ELR (cell line): Measurements from ENCODE around the gene DAP.
A peak's percentile ranks its signal among the peaks of the same experiment; 100 is the strongest.
"Not testable (repeated sequence)": the region's sequence is repeated elsewhere in the genome, so short reads cannot be mapped to it uniquely, and the experiment has no call there.

ENCODE experiments used
- DNase-seq: peaks from one replicate; pipeline ENCODE4 v3.0.0-alpha.2; 2015; ENCODE audit warnings: low read depth

Gene DAP

GRCh38 chr5:10761185-10761932 lies at the start of gene DAP:
Gene DAP (minus strand): TSS chr5:10761234. CDS start chr5:10761068, 166 bp downstream.
- peak; percentile 88 for DNase-seq

GRCh38 chr5:10808347-10809226 lies 47.6 kb upstream of the DAP start:
- no peak for DNase-seq

- no peak for DNase-seq
Observed at GRCh38 chr5:10801931-10802666, 41.1 kb upstream of the DAP start.

GRCh38 chr5:10800852-10801251 lies 39.8 kb upstream of the DAP start:
- DNase-seq, result no peak

GRCh38 chr5:10797261-10797660 lies 36.2 kb upstream of the DAP start:
- DNase-seq, result peak; percentile 24

GRCh38 chr5:10793785-10794184 lies 32.8 kb upstream of the DAP start:
- no peak for DNase-seq

- no peak for DNase-seq
Observed at GRCh38 chr5:10792336-10792735, 31.3 kb upstream of the DAP start.

GRCh38 chr5:10789726-10790125 lies 28.7 kb upstream of the DAP start:
- DNase-seq, result peak; percentile 6

GRCh38 chr5:10789021-10789420 lies 28.0 kb upstream of the DAP start:
- DNase-seq, result peak; percentile 66

GRCh38 chr5:10788358-10788757 lies 27.3 kb upstream of the DAP start:
- no peak for DNase-seq

GRCh38 chr5:10786835-10787234 lies 25.8 kb upstream of the DAP start:
- DNase-seq, result no peak

GRCh38 chr5:10780208-10780607 lies 19.2 kb upstream of the DAP start:
- not testable (repeated sequence) for DNase-seq

- no peak for DNase-seq
Observed at GRCh38 chr5:10779592-10779991, 18.6 kb upstream of the DAP start.

- DNase-seq, result no peak
Observed at GRCh38 chr5:10778179-10778910, 17.3 kb upstream of the DAP start.

- no peak for DNase-seq
Observed at GRCh38 chr5:10775646-10776045, 14.6 kb upstream of the DAP start.

GRCh38 chr5:10772901-10773585 lies 12.0 kb upstream of the DAP start:
- DNase-seq, result no peak

- DNase-seq, result no peak
Observed at GRCh38 chr5:10768328-10768899, 7.4 kb upstream of the DAP start.

GRCh38 chr5:10762776-10763500 lies 1.9 kb upstream of the DAP start:
- no peak for DNase-seq

- no peak for DNase-seq
Observed at GRCh38 chr5:10761933-10762775, 1.1 kb upstream of the DAP start.

- DNase-seq, result no peak
Observed at GRCh38 chr5:10760921-10761184, 181 bp downstream of the DAP start.
